Osteoblast (primary cell): ENCODE data around the gene DNASE1L2. TPM values are rescaled to one million over a fixed set of nuclear protein-coding genes. Genes with fewer than 3 reads are reported as not detected.

Experiments
- DNase-seq: peaks from one replicate; pipeline ENCODE4 v3.0.0; 2011; ENCODE audit warnings: low spot score, mixed read lengths; ENCODE audit not compliant: insufficient read length; ENCODE audit errors: missing footprints
- H2AFZ ChIP-seq: 2 replicates; pipeline ENCODE4 v1.6.0; 2011; ENCODE audit warnings: mild to moderate bottlenecking, low read length
- H3K27ac ChIP-seq: 2 replicates; pipeline ENCODE4 v1.5.1; 2011; ENCODE audit warnings: mild to moderate bottlenecking, low read depth, low read length, moderate library complexity
- H3K27me3 ChIP-seq: 2 replicates; pipeline ENCODE4 v1.6.0; 2012; ENCODE audit warnings: mild to moderate bottlenecking, control low read depth, inconsistent platforms, low read length, moderate library complexity; ENCODE audit not compliant: insufficient read depth
- H3K36me3 ChIP-seq: 2 replicates; pipeline ENCODE4 v1.5.1; 2011; ENCODE audit warnings: mild to moderate bottlenecking, low read length, control low read depth, moderate library complexity; ENCODE audit not compliant: insufficient read depth
- H3K4me1 ChIP-seq: 2 replicates; pipeline ENCODE4 v1.5.1; 2011; ENCODE audit warnings: mild to moderate bottlenecking, low read length, control low read depth, moderate library complexity; ENCODE audit not compliant: insufficient read depth
- H3K4me2 ChIP-seq: 2 replicates; pipeline ENCODE4 v1.6.0; 2011; ENCODE audit warnings: mild to moderate bottlenecking, low read length; ENCODE audit not compliant: insufficient read depth
- H3K4me3 ChIP-seq: fragments of 200-600 bp; sonication (generic); 3 replicates; pipeline ENCODE4 v1.5.1; 2012; ENCODE audit warnings: mild to moderate bottlenecking, low read length, inconsistent platforms; ENCODE audit not compliant: insufficient read depth
- H3K79me2 ChIP-seq: 2 replicates; pipeline ENCODE4 v1.6.0; 2012; ENCODE audit warnings: mild to moderate bottlenecking, low read length, control low read depth, inconsistent platforms; ENCODE audit not compliant: insufficient read depth
- H3K9me3 ChIP-seq: 2 replicates; pipeline ENCODE4 v1.5.1; 2011; ENCODE audit warnings: low read depth, low read length, control low read depth
- H4K20me1 ChIP-seq: 2 replicates; pipeline ENCODE4 v1.6.0; 2012; ENCODE audit warnings: mild to moderate bottlenecking, low read length, control low read depth; ENCODE audit not compliant: insufficient read depth
- CTCF ChIP-seq: IDR thresholded peaks from 2 replicates; pipeline ENCODE4 v1.5.1; 2011; ENCODE audit warnings: mild to moderate bottlenecking, low read depth, low read length, moderate library complexity; ENCODE audit errors: extremely low read depth
- total RNA-seq: library from RNA; depleted of rRNA; stranded (reverse); fragments of >200 nt; gene quantifications from 2 replicates; pipeline ENCODE4 v1.2.3, GENCODE V29; 2012

The DNASE1L2 gene
- total RNA-seq, 1 donor = 0.72 TPM

- Histone ChIP-seq H3K4me1 (no peaks in the 10 kb centered on the region), H3K27me3 (peaks cover 55% of the 10 kb centered on the region), H3K4me2 (no peak within 1 kb of the TSS), H3K36me3 (no peaks in the 10 kb centered on the region), H3K4me3 (no peak within 1 kb of the TSS), H4K20me1 (no peaks in the 10 kb centered on the region), H3K9me3 (no peaks in the 10 kb centered on the region), H3K79me2 (no peaks in the 10 kb centered on the region), H2AFZ (no peak within 1 kb of the TSS), H3K27ac (no peak within 1 kb of the TSS)
- DNase-seq = peak; percentile 96
- no peak for TF ChIP-seq CTCF
These were observed 39.9 kb upstream of the DNASE1L2 start, which contains the start of gene CASKIN1 for GRCh38 chr16:2196162-2196980. CASKIN1 (minus strand) TSS chr16:2196605; CDS start chr16:2196432, 173 bp downstream.

GRCh38 chr16:2196981-2197511, 39.2 kb upstream of the DNASE1L2 start:
- no peak overlapping the region for H2AFZ ChIP-seq
- H3K4me1 ChIP-seq = no peaks in the 10 kb centered on the region
- no peak overlapping the region for H3K27ac ChIP-seq
- H3K27me3 ChIP-seq = peaks cover 55% of the 10 kb centered on the region
- no peaks in the 10 kb centered on the region for H3K79me2 ChIP-seq
- no peaks in the 10 kb centered on the region for H4K20me1 ChIP-seq
- no peaks in the 10 kb centered on the region for H3K36me3 ChIP-seq
- H3K9me3 ChIP-seq = no peaks in the 10 kb centered on the region
- TF ChIP-seq CTCF = no peak
- H3K4me2 ChIP-seq = no peak overlapping the region
- peak; percentile 76 for DNase-seq
- no peak overlapping the region for H3K4me3 ChIP-seq

GRCh38 chr16:2197765-2198164, 38.5 kb upstream of the DNASE1L2 start:
- TF ChIP-seq CTCF = no peak
- no peak for DNase-seq
- H3K4me1 ChIP-seq = no peaks in the 10 kb centered on the region
- H3K27ac ChIP-seq = no peak overlapping the region
- H3K27me3 ChIP-seq = peaks cover 55% of the 10 kb centered on the region
- H3K4me3 ChIP-seq = no peak overlapping the region
- no peaks in the 10 kb centered on the region for H3K36me3 ChIP-seq
- H3K79me2 ChIP-seq = no peaks in the 10 kb centered on the region
- H4K20me1 ChIP-seq = no peaks in the 10 kb centered on the region
- H3K9me3 ChIP-seq = no peaks in the 10 kb centered on the region
- no peak overlapping the region for H2AFZ ChIP-seq
- H3K4me2 ChIP-seq = no peak overlapping the region

- no peaks in the 10 kb centered on the region for H3K36me3 ChIP-seq
- DNase-seq = no peak
- no peak overlapping the region for H3K4me2 ChIP-seq
- no peaks in the 10 kb centered on the region for H3K4me1 ChIP-seq
- H3K27ac ChIP-seq = no peak overlapping the region
- no peaks in the 10 kb centered on the region for H3K79me2 ChIP-seq
- H4K20me1 ChIP-seq = no peaks in the 10 kb centered on the region
- H2AFZ ChIP-seq = no peak overlapping the region
- peaks cover 55% of the 10 kb centered on the region for H3K27me3 ChIP-seq
- no peak for TF ChIP-seq CTCF
- no peak overlapping the region for H3K4me3 ChIP-seq
- H3K9me3 ChIP-seq = no peaks in the 10 kb centered on the region
These were observed 38.0 kb upstream of the DNASE1L2 start for GRCh38 chr16:2198283-2198682.
